Stimulated activated CD8-positive, alpha-beta memory T cell treated with anti-CD3 and anti-CD28 coated beads, Interleukin-2, amount 100 ng/mL, for 48 hours (primary cell): ENCODE results near the gene CSPG4.
"Not testable (repeated sequence)": the region's sequence is repeated elsewhere in the genome, so short reads cannot be mapped to it uniquely, and the experiment has no call there.

Source experiments
- DNase-seq, 2 donors: peaks; one replicate each; pipeline ENCODE4 v3.0.0-alpha.2; 2020; ENCODE audit warnings: low read depth in 2 of 2

The CSPG4 gene, protein sequence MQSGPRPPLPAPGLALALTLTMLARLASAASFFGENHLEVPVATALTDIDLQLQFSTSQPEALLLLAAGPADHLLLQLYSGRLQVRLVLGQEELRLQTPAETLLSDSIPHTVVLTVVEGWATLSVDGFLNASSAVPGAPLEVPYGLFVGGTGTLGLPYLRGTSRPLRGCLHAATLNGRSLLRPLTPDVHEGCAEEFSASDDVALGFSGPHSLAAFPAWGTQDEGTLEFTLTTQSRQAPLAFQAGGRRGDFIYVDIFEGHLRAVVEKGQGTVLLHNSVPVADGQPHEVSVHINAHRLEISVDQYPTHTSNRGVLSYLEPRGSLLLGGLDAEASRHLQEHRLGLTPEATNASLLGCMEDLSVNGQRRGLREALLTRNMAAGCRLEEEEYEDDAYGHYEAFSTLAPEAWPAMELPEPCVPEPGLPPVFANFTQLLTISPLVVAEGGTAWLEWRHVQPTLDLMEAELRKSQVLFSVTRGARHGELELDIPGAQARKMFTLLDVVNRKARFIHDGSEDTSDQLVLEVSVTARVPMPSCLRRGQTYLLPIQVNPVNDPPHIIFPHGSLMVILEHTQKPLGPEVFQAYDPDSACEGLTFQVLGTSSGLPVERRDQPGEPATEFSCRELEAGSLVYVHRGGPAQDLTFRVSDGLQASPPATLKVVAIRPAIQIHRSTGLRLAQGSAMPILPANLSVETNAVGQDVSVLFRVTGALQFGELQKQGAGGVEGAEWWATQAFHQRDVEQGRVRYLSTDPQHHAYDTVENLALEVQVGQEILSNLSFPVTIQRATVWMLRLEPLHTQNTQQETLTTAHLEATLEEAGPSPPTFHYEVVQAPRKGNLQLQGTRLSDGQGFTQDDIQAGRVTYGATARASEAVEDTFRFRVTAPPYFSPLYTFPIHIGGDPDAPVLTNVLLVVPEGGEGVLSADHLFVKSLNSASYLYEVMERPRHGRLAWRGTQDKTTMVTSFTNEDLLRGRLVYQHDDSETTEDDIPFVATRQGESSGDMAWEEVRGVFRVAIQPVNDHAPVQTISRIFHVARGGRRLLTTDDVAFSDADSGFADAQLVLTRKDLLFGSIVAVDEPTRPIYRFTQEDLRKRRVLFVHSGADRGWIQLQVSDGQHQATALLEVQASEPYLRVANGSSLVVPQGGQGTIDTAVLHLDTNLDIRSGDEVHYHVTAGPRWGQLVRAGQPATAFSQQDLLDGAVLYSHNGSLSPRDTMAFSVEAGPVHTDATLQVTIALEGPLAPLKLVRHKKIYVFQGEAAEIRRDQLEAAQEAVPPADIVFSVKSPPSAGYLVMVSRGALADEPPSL (N-terminal part only)

DNA sequence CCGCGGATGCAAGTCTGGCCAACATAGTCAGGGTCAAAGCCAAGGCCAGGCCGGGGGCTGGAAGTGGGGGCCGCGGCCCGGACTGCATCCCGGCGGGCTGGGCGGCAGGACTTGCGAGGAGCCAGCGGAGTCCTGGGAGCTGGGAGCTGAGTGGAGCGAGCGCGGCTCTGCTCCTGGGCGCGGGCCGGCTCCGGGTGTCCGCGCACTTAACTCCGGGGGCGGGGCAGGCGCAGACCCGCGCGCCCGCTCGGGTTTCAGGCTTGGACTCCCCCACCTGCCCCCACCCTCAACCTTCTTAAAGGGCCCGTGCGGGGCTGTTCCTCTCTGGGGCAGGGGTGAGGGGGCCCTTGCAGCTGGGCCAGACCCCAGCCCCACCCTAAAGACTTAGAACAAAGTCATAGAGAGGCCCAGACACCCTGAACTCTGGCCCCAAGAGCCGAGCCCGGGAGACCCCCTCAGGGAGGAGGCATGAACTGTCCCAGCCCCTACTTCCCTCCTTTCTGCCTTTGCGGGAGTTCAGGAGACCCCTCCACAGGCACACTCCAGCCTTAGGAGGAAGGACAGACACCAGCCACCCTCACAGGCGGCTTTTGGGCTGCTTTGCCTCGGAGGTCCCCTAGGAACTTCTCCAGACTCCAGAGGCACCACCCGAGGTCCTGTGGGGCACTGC lies at the start of gene CSPG4:
TSS of gene CSPG4 (minus strand) at position 181 of the 670 bp plus-strand sequence. CDS start at position 88, 93 bp downstream.
- no peak for DNase-seq

DNA sequence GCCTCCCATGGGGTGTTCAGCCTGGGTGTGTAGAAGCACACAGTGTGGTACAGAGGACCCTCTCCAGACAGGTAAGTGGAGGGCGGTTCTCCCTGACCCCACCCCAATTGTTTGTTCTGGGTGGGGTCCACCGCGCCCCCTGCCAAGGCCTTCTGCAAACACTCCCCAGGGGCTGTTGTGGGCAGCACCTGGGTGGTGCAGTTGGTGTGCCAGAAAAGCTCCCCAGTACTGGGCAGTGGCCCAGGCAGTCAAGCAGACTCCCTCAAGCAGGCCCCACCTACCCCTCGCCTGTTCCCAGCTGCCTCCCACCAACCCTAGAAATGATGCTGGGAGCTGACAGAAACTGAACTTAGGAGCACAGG lies 49.7 kb upstream of the CSPG4 start:
- not testable (repeated sequence) for DNase-seq

DNA sequence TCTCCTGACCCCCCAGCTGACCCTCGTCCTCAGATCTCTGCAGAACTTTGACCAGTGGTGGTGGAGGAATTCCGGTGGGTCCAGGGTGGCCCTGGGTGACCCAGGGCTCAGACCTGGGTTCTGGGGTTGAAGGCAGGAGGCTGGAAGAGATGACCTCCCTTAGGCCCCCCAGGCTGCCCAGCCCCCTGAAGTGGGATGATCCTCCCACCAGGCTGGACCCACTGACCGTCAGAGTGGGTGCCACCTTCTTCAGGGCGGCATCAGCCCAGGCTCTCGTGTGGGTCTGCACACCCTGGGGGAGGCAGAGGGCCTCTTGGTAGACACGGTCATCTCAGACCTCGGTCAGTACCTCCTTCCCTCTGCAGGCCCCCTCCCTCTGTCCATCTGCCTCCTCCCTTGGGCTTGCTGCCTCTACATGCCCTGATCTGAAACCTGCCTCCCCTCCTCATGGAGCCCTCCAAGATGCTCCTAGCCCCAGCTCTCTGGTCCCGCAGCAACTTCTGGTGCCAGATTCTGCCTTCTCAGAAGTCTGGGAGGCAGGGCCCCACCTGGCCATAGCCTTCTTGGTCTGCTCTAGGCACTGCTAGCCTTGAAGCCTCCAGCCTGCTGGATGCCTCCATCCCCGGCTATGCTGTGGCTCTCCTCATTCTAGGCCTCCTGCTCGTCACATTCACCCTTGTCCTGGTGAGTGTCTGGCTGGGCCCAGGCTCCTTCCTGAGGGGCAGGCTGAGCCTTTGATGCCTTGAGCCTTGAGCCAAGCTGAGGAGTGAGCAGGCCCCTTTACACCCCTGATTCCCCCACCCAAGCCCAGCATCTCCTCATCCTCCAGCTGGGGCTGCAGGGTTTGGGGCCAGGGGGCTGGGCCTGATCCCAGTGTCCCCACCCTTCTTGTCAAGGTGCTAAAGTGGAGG lies 49.1 kb upstream of the CSPG4 start:
- no peak for DNase-seq

DNA sequence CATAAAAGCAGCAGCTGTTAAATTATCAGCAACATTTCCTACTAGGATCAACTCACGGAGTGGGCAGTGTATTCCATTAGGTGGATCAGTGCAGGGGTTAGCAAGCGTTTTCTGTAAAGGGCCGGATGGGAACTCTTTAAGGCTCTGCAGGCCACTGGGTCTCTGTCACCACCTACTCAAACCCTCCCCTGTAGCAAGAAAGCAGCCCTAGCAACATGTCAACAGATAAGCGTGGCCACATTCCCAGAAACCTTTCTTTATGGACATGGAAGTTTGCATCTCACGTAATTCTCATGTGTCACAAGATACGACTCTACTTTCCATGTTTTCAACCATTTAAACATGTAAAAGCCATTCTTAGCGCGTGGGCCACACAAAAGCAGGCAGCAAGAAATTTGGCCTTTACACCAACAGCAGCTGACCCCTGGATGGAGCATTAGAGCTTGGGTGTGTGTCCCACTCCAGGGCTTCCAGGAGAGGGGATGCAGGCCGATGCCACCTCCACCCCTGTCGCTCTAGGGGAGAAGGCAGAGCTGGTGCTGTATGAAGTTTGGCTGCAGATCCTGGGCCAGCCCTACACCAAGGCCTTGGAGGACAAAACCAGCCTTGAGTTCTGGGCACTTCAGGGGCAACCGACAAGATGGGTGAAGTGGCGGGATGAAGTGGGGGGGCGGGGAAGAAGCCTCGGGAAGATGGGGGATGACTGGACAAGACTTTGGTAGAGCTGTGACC lies 48.2 kb upstream of the CSPG4 start:
- DNase-seq = no peak

DNA sequence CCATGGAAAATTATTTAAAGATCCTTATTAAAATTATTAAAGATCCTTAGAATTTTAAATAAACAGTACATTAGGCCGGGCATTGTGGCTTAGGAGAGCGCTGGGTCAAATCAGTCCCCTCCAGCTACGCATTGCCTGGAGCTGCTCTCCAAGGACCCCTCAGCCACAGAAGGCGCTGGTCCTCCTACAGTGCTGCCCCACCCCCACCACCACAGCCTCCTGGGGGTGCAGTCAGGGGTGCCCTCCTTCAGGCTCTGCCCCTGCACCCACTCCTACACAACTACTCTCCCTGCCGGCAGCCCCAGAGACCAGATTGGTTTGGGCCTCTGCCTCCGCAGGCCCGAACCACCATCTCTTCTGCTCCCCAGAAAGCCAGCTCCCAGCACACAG lies 47.5 kb upstream of the CSPG4 start:
- DNase-seq = not testable (repeated sequence)

DNA sequence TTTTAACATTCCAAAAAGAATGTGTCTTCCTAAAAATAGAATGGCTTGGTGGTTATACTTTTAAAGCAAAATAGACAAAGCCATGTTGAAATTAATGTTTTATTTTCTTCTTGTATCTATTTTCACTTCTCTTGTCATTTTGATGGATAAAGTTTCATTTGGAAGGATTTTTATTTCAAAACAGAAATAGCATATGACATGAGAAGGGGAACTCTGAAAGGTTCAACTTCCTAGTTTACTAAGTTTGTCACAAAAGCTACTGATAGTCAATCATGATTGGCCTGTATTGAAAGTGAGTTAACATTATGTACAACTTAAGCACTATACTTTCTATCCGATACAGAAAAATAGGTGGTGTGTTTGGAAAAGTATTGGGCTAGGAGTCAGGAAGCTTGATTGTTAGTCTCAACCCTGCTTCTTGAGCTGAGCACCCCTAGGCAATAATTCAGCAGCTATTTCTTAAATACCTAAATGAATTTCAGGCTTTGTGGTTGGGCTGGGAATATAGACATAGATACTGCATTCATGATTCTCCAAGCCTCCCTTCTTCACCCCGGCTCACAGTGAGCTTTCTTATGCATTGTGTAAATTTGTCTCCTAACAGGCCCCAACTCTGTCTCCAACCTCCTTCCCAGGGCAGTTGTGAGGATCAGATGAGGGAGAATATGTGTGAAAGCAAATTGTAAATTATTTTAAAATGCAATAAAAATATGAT lies 46.9 kb upstream of the CSPG4 start:
- no peak for DNase-seq

DNA sequence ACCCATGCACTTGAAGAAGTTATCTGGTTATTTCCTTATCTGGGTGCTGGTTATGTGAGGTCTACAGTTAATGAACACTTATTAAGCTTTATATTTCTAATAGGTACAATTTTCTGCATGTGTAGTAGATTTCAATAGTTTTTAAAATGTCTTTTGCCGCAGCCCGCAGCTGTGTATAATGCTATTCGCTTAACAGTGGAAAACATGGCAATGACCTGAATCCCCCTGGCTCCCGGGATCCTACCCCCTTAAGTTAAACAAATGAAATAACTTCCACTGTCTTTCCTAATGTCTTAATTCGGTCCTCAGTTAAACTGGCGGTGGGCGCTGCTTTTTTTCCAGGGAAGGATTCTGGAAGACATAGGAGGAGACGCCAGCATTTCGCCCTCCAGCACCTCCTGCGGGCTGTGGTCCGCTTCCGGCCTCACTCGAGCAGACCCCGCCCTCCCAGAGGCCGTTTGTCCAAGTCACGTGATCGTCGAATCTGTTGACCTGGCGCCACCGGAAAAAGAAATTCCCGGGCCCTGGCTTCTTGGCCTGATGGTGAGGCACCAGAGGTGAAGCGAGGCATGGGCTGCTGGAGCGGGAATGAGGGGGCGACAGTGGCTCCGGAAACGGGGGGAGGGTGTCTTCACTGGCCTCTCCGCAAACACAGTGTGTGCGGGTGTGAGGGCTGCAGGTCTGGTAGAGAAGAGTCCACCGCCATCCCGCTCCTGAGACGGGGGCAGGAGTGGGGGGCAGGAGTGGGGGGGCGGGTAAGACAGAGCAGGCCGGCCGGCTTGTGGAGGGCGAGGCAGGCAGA lies 45.6 kb upstream of the CSPG4 start:
- DNase-seq = peak; percentile 46 to 57

DNA sequence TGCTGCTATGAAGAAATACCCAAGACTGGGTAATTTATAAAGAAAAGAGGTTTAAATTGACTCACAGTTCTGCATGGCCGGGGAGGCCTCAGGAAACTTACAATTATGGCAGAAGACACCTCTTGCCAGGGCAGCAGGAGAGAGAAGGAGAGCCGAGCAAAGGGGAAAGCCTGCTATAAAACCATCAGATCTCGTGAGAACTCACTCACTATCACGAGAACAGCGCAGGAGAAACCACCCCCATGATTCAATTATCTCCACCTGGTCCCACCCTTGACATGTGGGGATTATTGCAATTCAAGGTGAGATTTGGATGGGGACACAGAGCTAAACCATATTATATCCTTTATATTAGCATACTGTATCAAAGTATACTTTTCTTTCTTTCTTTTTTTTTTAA lies 42.2 kb upstream of the CSPG4 start:
- not testable (repeated sequence) for DNase-seq

DNA sequence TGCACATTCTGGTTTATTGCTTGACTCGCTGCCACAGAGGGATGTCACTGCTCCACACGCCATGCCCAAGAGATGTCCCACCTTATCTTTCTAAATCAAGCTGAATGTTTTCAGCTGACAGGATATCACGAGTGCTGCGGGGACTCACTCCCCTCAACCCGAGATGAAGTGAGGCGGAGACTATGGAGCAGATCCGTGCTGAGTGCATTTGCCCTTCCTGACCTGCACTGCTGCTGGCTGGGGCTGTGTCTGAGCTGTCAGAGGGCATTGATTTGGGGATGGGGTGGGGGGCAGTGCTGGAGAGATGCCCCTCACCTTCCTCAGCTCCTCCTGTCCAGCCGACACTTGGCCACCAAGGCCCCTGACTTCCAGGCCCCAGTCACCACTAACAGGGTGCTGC lies 40.5 kb upstream of the CSPG4 start:
- no peak for DNase-seq

DNA sequence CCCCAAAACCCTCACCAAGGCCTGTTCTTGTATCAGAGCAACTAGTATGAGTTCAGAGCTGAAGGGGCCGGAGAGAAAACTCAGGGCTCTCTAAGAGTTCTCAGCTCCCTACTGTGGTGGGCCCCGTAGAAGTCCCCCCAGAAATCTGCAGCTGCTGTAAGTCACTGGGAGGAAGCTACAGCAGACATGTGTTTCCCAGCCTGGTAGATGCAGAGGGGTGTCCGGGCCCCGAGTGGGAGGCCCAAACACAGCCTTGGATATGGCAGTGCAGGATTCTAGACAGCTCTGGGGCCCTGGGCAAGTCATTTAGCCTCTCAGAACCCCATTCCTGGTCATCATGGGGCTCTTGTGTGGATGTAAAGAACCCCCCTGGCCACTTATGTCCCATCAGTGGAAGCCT lies 39.2 kb upstream of the CSPG4 start:
- no peak for DNase-seq

DNA sequence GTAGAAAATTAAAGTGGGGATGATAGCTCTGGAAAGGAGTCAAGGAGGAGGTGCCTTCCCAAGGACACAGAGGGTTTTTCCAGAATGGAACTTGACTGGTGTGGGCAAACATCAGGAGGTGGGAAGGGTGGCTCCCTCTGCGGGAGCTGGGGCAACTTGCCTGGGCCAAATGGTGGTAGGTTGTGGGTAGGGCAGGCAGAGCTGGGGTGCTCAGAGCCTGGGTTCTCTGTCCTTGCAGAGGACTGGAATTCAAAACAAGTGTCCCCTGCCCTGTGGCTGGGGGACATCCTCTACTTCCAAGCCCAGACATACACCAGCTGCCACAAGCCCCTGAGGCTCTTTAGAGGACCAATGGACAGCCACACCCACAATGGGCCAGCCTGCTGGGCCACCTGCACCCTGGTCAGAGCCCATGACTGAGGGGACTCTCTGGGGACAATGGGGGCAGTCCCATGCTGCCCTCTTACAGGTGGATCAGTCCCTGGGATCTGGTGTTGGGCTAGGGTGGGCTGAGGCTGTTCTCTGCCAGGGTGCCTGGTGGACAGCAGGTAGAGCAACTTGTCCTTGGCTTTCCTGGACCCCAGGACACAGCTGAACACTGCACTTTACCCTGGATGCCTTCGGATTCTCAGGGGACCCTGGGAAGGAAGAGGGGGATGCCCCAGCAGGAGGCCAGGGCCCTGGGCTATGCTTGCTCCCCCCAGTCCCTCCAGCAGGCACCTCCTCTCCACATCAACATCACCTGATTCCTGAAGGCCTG lies 38.6 kb upstream of the CSPG4 start:
- no peak for DNase-seq

DNA sequence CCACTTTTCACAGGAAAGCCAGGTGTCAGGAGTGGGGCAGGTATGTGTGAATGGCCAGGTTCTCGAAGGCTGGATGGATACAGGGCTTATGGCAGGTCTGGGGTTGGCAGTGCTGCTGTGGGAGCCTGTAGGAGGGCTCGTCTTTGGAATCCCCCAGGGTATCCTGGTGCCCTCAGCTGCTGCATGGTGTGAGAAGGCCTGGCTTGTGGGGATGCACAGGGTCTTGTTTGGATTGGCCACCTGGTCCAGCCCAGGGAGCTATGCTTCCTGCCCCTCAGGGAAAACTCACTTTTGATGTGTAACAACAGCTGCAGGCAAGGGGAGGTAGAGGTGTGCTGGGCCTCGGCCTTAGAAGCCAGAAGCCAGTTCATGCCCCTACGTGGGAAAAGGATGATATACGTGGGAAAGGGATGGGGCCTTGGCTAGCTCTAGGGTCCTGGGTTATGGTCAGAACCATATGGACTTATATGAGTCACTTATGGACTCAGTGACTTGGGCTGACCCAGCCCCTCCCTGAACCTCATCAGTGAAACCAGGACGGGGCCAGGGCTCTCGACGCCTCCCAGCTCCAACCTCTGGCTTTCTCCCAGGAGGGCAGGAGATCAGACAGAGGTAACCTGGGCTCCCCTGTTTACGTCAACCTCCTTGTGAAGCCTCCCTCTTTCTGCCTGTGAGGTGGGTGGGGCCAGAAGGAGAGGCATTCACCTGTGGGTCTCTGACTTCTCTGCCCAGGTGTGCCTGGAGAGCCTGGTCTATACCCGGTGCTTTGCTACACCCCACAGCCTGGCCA lies 37.8 kb upstream of the CSPG4 start:
- no peak for DNase-seq

DNA sequence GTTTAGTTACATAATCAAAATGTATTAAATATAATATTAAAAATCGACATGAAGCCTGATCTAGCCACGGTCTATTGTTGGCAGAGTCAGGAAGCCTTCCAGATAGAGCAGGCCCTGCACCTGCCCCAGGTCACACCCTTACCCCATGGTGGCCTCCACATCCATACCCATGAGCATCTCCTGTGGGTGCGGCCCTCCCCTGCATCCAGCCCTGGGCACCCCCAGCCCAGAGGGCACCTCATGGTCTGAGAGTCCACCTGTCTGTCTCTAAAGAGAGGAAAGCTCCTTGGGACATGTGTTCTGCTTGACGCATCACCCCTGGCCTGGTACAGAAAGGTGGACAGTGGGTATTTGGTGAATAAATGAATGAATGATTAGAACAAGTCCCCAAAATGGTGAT lies 37.2 kb upstream of the CSPG4 start:
- DNase-seq = no peak

DNA sequence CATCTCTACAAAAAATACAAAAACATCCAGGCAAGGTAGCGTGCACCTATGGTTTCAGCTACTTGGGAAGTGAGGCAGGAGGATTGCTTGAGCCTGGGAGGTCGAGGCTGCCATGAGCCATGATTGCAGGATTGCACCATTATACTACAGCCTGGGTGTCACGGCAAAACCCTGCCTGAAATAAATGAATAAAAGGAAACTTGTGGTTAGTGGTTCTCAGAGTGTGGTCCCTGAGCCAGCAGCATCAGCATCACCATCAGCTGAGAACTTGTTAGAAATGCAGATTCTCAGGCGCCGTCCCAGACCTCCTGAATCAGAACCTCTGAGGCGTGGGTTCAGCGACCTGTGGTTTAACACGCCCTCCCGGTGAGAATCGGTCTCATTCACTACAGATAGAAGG lies 36.2 kb upstream of the CSPG4 start:
- peak in 1 of 2 donors; percentile 20 for DNase-seq

DNA sequence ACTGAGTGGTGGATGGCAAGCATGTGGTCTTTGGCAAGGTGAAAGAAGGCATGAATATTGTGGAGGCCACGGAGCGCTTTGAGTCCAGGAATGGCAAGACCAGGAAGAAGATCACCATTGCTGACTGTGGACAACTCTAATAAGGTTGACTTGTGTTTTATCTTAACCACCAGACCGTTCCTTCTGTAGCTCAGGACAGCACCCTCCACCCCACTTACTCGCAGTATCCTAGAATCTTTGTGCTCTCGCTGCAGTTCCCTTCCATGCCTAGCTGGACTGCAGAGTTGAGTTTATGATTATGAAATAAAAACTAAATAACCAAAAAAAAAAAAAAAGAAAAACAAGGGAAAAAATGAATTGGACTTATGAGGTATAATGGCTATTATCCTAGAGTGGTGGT lies 34.5 kb upstream of the CSPG4 start:
- DNase-seq = not testable (repeated sequence)

DNA sequence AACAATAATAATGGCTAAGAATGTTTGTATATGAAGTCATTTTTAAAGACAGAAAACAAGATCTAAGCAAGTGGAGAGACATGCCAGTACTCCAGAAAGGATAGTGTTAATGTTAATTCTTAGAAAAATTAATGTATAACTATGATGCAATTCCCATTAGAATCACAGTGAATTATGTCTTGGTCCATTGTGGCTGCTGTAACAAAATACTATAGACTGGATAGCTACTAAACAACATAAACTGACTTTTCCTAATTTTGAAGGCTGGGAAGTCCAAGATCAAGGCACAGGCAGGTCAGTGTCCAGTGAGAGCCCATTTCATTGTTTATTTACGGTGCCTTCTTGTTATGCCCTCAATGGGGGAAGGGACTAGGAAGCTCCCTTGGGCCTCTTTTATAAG lies 32.7 kb upstream of the CSPG4 start:
- DNase-seq = no peak

DNA sequence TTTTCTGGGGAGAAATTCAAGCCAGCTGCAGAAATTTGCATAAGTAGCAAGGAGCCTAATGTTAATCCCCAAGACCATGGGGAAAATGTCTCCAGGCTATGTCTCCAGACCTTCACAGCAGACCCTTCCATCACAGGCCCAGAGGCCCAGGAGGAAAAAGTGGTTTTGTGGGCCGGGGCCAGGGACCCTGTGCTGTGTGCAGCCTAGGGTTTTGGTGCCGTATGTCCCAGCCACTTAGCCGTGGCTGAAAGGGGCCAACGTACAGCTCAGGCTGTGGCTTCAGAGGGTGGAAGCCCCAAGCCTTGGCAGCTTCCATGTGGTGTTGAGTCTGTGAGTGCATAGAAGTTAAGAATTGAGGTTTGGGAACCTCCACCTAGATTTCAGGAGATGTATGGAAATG lies 29.7 kb upstream of the CSPG4 start:
- not testable (repeated sequence) for DNase-seq
